Measurements from ENCODE around the gene EPB41L4B.

Gene EPB41L4B

DNA sequence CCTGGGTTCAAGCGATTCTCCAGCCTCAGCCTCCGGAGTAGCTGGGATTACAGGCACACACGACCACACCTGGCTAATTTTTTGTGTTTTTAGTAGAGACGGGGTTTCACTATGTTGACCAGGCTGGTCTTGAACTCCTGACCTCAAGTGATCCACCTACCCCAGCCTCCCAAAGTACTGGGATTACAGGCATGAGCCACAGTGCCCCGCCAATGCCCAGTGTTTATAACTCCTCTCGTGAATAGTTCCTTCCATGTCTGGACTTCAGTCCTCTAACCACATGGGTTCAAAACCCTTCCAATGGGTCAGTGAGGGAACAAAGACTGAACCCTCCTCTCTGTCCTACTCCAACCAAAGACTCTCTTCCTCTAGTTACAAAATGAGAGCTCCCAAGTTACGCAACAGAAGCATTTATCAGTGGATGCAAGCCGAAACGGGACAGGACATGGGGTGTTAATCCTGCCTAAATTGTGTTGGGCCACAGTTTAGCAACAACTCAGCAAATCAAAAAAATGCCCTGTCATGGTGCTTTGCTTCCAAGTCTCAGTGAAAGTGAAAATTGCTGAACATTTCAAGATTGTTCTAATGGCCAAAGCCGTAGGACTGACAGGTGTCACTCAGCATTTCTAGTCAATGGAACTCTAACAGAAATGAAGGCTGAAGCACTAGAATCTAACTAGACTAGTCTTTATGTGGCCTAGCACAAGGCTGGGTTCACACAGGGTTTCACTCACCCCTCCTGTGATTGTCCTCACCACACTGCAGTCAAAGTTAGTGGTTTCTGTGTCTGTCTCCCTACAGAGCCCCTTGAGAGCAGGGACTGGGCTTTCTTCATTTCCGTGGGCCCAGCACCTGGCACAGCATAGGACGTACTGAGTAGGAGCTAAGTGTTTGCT, 197.9 kb downstream of the EPB41L4B start:
- no peak for DNase-seq (ENCODE audit: low read depth, low spot score)
